ENCODE data around the gene TTC9C.
A peak's percentile ranks its signal among the peaks of the same experiment; 100 is the strongest.

Gene TTC9C

GRCh38 chr11:62786318-62787004, 58.2 kb downstream of the TTC9C start:
- peak; percentile 32 for DNase-seq (ENCODE audit: low read depth)
- TF ChIP-seq CTCF (conservative IDR thresholded peaks at IDR 0.05; ENCODE audit: low read depth, low read length) = peak; percentile 99
- H3K4me3 ChIP-seq (ENCODE audit: low read length) = peak overlapping the region; percentile 92

GRCh38 chr11:62787005-62787759, 58.9 kb downstream of the TTC9C start, which contains the start of gene TMEM179B:
Gene TMEM179B (plus strand): TSS chr11:62787402. CDS start chr11:62787432, 30 bp downstream.
- TF ChIP-seq CTCF (conservative IDR thresholded peaks at IDR 0.05; ENCODE audit: low read depth, low read length) = peak; percentile 67
- peak within 1 kb of the TSS; percentile 92 for H3K4me3 ChIP-seq (ENCODE audit: low read length)
- DNase-seq (ENCODE audit: low read depth) = peak; percentile 93

Data from retinal pigment epithelial cell (primary cell).